Nephron progenitor cell (in vitro differentiated cells): ENCODE results near the gene CDK14.

Source experiments
- DNase-seq: peaks from one replicate; pipeline ENCODE4 v3.0.0; 2021
- H3K27ac Mint-ChIP-seq: 2 replicates; pipeline ENCODE4 v1.8.0; 2021; ENCODE audit warnings: mild to moderate bottlenecking, moderate library complexity, mixed read lengths
- H3K27me3 Mint-ChIP-seq: 2 replicates; pipeline ENCODE4 v1.8.0; 2021; ENCODE audit warnings: mild to moderate bottlenecking, low read depth, mixed read lengths; ENCODE audit not compliant: poor library complexity
- H3K36me3 Mint-ChIP-seq: 2 replicates; pipeline ENCODE4 v1.8.0; 2021; ENCODE audit warnings: low read depth, mixed read lengths
- H3K4me1 Mint-ChIP-seq: 2 replicates; pipeline ENCODE4 v1.8.0; 2021; ENCODE audit warnings: mixed read lengths
- H3K4me3 Mint-ChIP-seq: 2 replicates; pipeline ENCODE4 v1.8.0; 2021; ENCODE audit warnings: mild to moderate bottlenecking, moderate library complexity, mixed read lengths
- H3K9me3 Mint-ChIP-seq: 2 replicates; pipeline ENCODE4 v1.8.0; 2021; ENCODE audit warnings: mild to moderate bottlenecking, moderate library complexity, mixed read lengths
- CTCF ChIP-seq: fragments of 200-600 bp; sonication (generic); IDR thresholded peaks from 2 replicates; pipeline ENCODE4 v1.5.0; 2021; ENCODE audit warnings: antibody characterized with exemption

Gene CDK14

DNA sequence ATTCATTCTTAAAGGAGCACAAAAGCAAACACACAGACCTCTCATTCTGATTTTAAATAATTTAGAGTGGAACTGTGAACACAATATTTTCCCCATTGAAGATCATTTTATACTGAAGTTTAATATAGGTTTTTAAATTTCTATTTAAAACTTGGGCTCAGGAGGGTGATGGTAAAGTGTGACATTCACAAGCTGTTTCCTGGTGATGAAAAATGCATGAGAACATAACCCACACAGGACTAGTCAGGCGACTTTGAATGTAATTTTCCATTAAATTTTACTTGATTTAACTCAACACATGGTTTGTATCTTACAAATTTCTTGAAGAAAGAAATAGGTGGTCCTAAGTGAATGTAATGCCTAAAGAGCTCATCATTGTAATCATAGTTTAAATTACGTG, 143.6 kb downstream of the CDK14 start:
- no peak for DNase-seq
- Mint-ChIP-seq H3K9me3 (peaks cover under 1% of the 10 kb centered on the region), H3K36me3 (peaks cover 10% of the 10 kb centered on the region), H3K4me1 (no peaks in the 10 kb centered on the region), H3K27ac (no peak overlapping the region), H3K4me3 (no peak overlapping the region), H3K27me3 (peaks cover 4% of the 10 kb centered on the region)
- TF ChIP-seq CTCF: no peak

- no peak overlapping the region for H3K4me3 Mint-ChIP-seq
- H3K27me3 Mint-ChIP-seq: no peaks in the 10 kb centered on the region
- no peak for TF ChIP-seq CTCF
- H3K9me3 Mint-ChIP-seq: peaks cover 4% of the 10 kb centered on the region
- no peak overlapping the region for H3K27ac Mint-ChIP-seq
- peaks cover 9% of the 10 kb centered on the region for H3K36me3 Mint-ChIP-seq
- no peak for DNase-seq
- H3K4me1 Mint-ChIP-seq: no peaks in the 10 kb centered on the region
Observed at GRCh38 chr7:90740386-90740785, 144.3 kb downstream of the CDK14 start.

GRCh38 chr7:90743626-90744025, 147.5 kb downstream of the CDK14 start:
- Mint-ChIP-seq H3K4me3 (no peak overlapping the region), H3K9me3 (peaks cover 4% of the 10 kb centered on the region), H3K4me1 (no peaks in the 10 kb centered on the region), H3K36me3 (peaks cover 5% of the 10 kb centered on the region), H3K27me3 (no peaks in the 10 kb centered on the region), H3K27ac (no peak overlapping the region)
- DNase-seq: no peak
- TF ChIP-seq CTCF: no peak

- no peak for DNase-seq
- Mint-ChIP-seq H3K4me3 (no peak overlapping the region), H3K27ac (no peak overlapping the region), H3K4me1 (no peaks in the 10 kb centered on the region), H3K27me3 (no peaks in the 10 kb centered on the region), H3K36me3 (peaks cover 39% of the 10 kb centered on the region), H3K9me3 (peaks cover 4% of the 10 kb centered on the region)
- no peak for TF ChIP-seq CTCF
Observed at GRCh38 chr7:90747516-90747915, 151.4 kb downstream of the CDK14 start.

DNA sequence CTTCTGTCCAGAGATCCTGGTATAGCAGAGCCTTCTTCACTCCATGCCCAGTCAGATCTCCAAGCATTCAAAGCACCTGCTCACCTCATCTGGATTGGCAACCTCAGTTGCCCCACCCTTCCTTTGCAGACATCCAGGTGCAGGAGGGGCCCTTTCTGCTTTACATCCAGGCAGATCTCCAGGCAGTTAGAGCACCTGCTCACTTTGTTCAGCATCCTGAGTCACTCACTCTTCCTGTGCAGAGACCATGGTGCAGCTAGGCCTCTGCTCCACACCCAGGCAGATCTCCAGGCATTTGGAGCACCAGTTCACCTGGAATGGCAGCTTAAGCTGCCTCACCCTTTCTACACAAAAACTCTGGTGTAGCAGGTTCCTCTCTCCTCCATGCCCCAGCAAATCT, 153.1 kb downstream of the CDK14 start:
- no peak for TF ChIP-seq CTCF
- H3K9me3 Mint-ChIP-seq: peaks cover 4% of the 10 kb centered on the region
- no peak overlapping the region for H3K4me3 Mint-ChIP-seq
- no peak for DNase-seq
- no peaks in the 10 kb centered on the region for H3K4me1 Mint-ChIP-seq
- H3K36me3 Mint-ChIP-seq: peaks cover 39% of the 10 kb centered on the region
- no peak overlapping the region for H3K27ac Mint-ChIP-seq
- no peaks in the 10 kb centered on the region for H3K27me3 Mint-ChIP-seq

DNA sequence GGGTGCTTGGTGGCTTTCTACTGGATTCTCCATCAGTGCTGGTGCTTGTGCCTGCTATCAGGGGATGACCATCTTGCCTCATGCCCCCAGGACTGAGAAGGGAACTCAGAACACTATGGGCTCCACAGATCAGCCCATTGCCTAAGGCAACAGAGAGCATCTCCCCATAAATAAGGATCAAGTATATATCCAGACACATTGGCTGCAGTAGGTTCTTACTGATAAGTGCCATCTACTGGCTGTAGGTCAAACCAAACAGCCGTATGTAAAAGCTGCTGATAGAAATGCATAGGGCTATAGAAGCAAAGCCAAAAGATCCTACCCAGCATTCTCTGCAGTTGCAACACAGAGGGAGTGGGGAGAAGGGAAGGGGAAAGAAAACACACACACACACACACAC, 153.7 kb downstream of the CDK14 start:
- Mint-ChIP-seq H3K36me3 (peaks cover 37% of the 10 kb centered on the region), H3K27ac (no peak overlapping the region), H3K9me3 (peaks cover 2% of the 10 kb centered on the region), H3K4me1 (no peaks in the 10 kb centered on the region), H3K27me3 (no peaks in the 10 kb centered on the region), H3K4me3 (no peak overlapping the region)
- TF ChIP-seq CTCF: no peak
- DNase-seq: no peak
